ENCODE measurements around the gene CCDC187. TPM values are rescaled to one million over a fixed set of nuclear protein-coding genes. Genes with fewer than 3 reads are reported as not detected.

Gene CCDC187
- total RNA-seq, 1 donor from 2014 or later, result not detected

GRCh38 chr9:136207616-136208015 is 96.3 kb downstream of the CCDC187 start:
- DNase-seq (ENCODE audit: low read depth in 2 of 2), result no peak

- no peak for DNase-seq (ENCODE audit: low read depth in 2 of 2)
These were observed 97.2 kb downstream of the CCDC187 start for GRCh38 chr9:136206602-136207275.

- no peak for DNase-seq (ENCODE audit: low read depth in 2 of 2)
These were observed 98.2 kb downstream of the CCDC187 start for GRCh38 chr9:136205707-136205992.

GRCh38 chr9:136204838-136205706 is 98.8 kb downstream of the CCDC187 start, which contains the start of gene LHX3:
Gene LHX3 (minus strand): TSS chr9:136205128. CDS start chr9:136205012, 116 bp downstream.
- peak; percentile 29 to 37 for DNase-seq (ENCODE audit: low read depth in 2 of 2)

- no peak for DNase-seq (ENCODE audit: low read depth in 2 of 2)
These were observed 99.6 kb downstream of the CCDC187 start for GRCh38 chr9:136204145-136204805.

- DNase-seq (ENCODE audit: low read depth in 2 of 2), result no peak
These were observed 100.3 kb downstream of the CCDC187 start for GRCh38 chr9:136203408-136204144.

- no peak for DNase-seq (ENCODE audit: low read depth in 2 of 2)
These were observed 101.2 kb downstream of the CCDC187 start for GRCh38 chr9:136202454-136203407.

- peak; percentile 23 to 54 for DNase-seq (ENCODE audit: low read depth in 2 of 2)
These were observed 102.1 kb downstream of the CCDC187 start for GRCh38 chr9:136201609-136202453.

- DNase-seq (ENCODE audit: low read depth in 2 of 2), result no peak
These were observed 102.7 kb downstream of the CCDC187 start for GRCh38 chr9:136201174-136201573.

GRCh38 chr9:136200424-136200823 is 103.5 kb downstream of the CCDC187 start:
- DNase-seq (ENCODE audit: low read depth in 2 of 2), result no peak

Other genes with a start within 250 kb of the CCDC187 start
- gene NACC2, start 208.8 kb downstream of the CCDC187 start, total RNA-seq, result 10.9 and 11.6 TPM in 2 replicates
- 34.0 and 44.4 TPM in 2 replicates for gene TMEM250, start 185.2 kb downstream of the CCDC187 start, total RNA-seq
- gene LHX3, start 99.0 kb downstream of the CCDC187 start, total RNA-seq, result not detected in 2 replicates
- gene QSOX2, start 58.3 kb downstream of the CCDC187 start, total RNA-seq, result 5.0 and 6.3 TPM in 2 replicates
- 14.8 and 30.2 TPM in 2 replicates for gene GPSM1, start 23.4 kb upstream of the CCDC187 start, total RNA-seq
- 14.6 and 14.9 TPM in 2 replicates for gene DNLZ, start 59.6 kb upstream of the CCDC187 start, total RNA-seq
- gene CARD9, start 69.6 kb upstream of the CCDC187 start, total RNA-seq, result under 0.01 and 0.44 TPM in 2 replicates
- 3.0 and 3.7 TPM in 2 replicates for gene SNAPC4, start 96.1 kb upstream of the CCDC187 start, total RNA-seq
- gene ENTR1, start 106.5 kb upstream of the CCDC187 start, total RNA-seq, result 14.2 and 22.0 TPM in 2 replicates
- gene PMPCA, start 106.6 kb upstream of the CCDC187 start, total RNA-seq, result 30.3 and 30.4 TPM in 2 replicates
- gene INPP5E, start 135.8 kb upstream of the CCDC187 start, total RNA-seq, result 3.3 and 4.0 TPM in 2 replicates
- 12.4 and 14.3 TPM in 2 replicates for gene SEC16A, start 178.9 kb upstream of the CCDC187 start, total RNA-seq
- gene NOTCH1, start 242.0 kb upstream of the CCDC187 start, total RNA-seq, result 75.2 and 76.9 TPM in 2 replicates

Data from lung microvascular endothelial cell (primary cell).